ENCODE results near the gene GYPC.
"Not testable (repeated sequence)": the region's sequence is repeated elsewhere in the genome, so short reads cannot be mapped to it uniquely, and the experiment has no call there.

Gene GYPC

DNA sequence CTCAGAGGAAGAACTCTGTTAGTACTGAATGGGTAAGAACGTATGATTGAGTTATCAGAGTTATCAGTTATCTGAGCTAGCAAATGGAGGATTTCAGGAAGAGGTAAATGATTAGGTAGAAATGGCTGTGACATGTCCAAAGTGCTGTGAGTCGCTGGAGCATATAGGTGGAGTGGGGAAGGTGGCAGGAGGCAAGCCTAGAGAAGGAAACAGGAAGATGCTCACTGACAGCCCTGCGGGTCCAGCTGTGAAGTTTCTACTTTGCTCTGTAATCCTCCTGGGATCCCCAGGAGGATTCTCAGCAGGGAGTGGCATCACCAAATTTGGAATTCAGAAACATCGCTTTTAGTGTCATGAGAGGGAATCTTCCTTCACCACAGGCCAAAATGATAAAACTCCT lies 52.0 kb downstream of the GYPC start:
- no peak overlapping the region for H3K27ac ChIP-seq
- H3K36me3 ChIP-seq (ENCODE audit: insufficient read depth) = no peaks in the 10 kb centered on the region
- no peak for TF ChIP-seq CTCF (conservative IDR thresholded peaks at IDR 0.05; ENCODE audit: low read depth, low read length)
- no peaks in the 10 kb centered on the region for H3K27me3 ChIP-seq (ENCODE audit: insufficient read depth, low read depth)
- H4K20me1 ChIP-seq (ENCODE audit: insufficient read depth) = no peaks in the 10 kb centered on the region
- no peak overlapping the region for H3K4me2 ChIP-seq
- no peak overlapping the region for H2AFZ ChIP-seq (ENCODE audit: low read depth)
- no peak overlapping the region for H3K4me3 ChIP-seq (IDR thresholded peaks at IDR 0.05; ENCODE audit: insufficient read depth, low read depth, low read length)
- no peaks in the 10 kb centered on the region for H3K79me2 ChIP-seq (ENCODE audit: insufficient read depth, low read depth)
- H3K4me1 ChIP-seq (ENCODE audit: low read depth, poor library complexity, severe bottlenecking) = no peaks in the 10 kb centered on the region
- H3K9ac ChIP-seq = no peak overlapping the region

DNA sequence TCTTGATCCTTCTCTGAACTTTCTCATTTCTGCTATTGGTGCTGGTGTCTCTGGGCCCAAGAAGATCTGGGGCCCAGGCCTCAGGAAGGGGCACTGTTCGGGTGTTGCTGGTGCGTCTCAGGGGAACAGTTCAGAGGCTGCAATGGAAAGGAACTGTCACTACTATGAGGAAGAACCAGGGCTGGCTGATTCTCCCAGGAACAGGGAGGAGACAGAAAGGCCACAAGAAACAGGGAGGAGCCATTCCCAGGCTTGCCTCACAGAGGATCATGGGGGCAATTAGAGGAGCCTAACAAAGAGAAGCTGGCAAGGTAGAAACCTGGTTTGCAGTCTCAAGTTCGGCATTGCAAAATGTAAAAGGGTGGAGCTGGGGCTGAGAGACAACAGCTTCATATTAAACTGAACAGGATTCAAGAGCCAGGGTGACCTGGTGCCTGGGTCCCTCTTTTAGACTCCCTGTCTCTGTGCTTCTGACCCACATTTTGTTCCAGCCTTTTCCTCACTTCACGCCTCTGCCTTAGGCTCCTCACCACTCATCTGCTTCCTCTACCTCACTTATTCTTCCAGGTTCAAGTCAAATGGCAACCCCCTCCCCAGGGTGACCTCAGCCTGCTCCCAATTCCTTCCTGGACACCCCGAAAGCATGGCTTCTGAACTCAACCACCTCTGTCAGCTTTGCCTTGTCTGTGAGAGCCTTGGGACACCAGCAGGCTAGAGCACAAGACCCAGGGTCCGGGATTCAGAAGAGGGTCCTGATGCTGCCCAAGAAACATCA lies 58.4 kb downstream of the GYPC start:
- no peak overlapping the region for H2AFZ ChIP-seq (ENCODE audit: low read depth)
- no peak overlapping the region for H3K4me3 ChIP-seq (IDR thresholded peaks at IDR 0.05; ENCODE audit: insufficient read depth, low read depth, low read length)
- H3K9ac ChIP-seq = no peak overlapping the region
- H4K20me1 ChIP-seq (ENCODE audit: insufficient read depth) = no peaks in the 10 kb centered on the region
- no peaks in the 10 kb centered on the region for H3K4me1 ChIP-seq (ENCODE audit: low read depth, poor library complexity, severe bottlenecking)
- H3K4me2 ChIP-seq = no peak overlapping the region
- H3K36me3 ChIP-seq (ENCODE audit: insufficient read depth) = no peaks in the 10 kb centered on the region
- no peaks in the 10 kb centered on the region for H3K27me3 ChIP-seq (ENCODE audit: insufficient read depth, low read depth)
- TF ChIP-seq CTCF (conservative IDR thresholded peaks at IDR 0.05; ENCODE audit: low read depth, low read length) = no peak
- H3K27ac ChIP-seq = no peak overlapping the region
- H3K79me2 ChIP-seq (ENCODE audit: insufficient read depth, low read depth) = no peaks in the 10 kb centered on the region

DNA sequence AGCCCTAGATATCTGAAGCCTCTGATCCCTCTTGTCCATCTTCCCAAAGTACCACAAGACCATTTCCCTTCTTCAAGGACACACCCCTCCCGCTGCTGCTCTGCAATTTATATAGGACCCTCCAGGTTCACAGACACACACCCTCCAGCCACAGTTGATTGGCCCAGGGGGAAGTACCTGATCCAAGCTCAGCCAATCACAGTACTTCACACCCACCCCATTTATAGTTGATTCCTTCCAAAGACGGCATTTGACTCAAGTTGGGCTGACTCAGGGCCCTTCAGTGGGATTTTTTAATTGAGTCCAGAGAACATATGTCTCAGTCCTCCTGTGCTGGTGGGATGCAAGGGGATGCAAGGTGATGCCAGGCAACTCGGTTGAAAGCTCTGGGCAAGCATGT lies 59.2 kb downstream of the GYPC start:
- Histone ChIP-seq H4K20me1 (ENCODE audit: insufficient read depth) (no peaks in the 10 kb centered on the region), H3K36me3 (ENCODE audit: insufficient read depth) (no peaks in the 10 kb centered on the region), H3K27ac (no peak overlapping the region), H2AFZ (ENCODE audit: low read depth) (no peak overlapping the region), H3K27me3 (ENCODE audit: insufficient read depth, low read depth) (no peaks in the 10 kb centered on the region), H3K79me2 (ENCODE audit: insufficient read depth, low read depth) (no peaks in the 10 kb centered on the region), H3K4me3 (IDR thresholded peaks at IDR 0.05; ENCODE audit: insufficient read depth, low read depth, low read length) (no peak overlapping the region), H3K4me1 (ENCODE audit: low read depth, poor library complexity, severe bottlenecking) (no peaks in the 10 kb centered on the region), H3K9ac (no peak overlapping the region), H3K4me2 (no peak overlapping the region)
- no peak for TF ChIP-seq CTCF (conservative IDR thresholded peaks at IDR 0.05; ENCODE audit: low read depth, low read length)

GRCh38 chr2:126715576-126716406 lies 59.8 kb downstream of the GYPC start:
- no peak overlapping the region for H3K4me2 ChIP-seq
- H3K36me3 ChIP-seq (ENCODE audit: insufficient read depth) = no peaks in the 10 kb centered on the region
- H3K27me3 ChIP-seq (ENCODE audit: insufficient read depth, low read depth) = no peaks in the 10 kb centered on the region
- TF ChIP-seq CTCF (conservative IDR thresholded peaks at IDR 0.05; ENCODE audit: low read depth, low read length) = no peak
- no peak overlapping the region for H2AFZ ChIP-seq (ENCODE audit: low read depth)
- H3K79me2 ChIP-seq (ENCODE audit: insufficient read depth, low read depth) = no peaks in the 10 kb centered on the region
- no peak overlapping the region for H3K9ac ChIP-seq
- H4K20me1 ChIP-seq (ENCODE audit: insufficient read depth) = no peaks in the 10 kb centered on the region
- no peaks in the 10 kb centered on the region for H3K4me1 ChIP-seq (ENCODE audit: low read depth, poor library complexity, severe bottlenecking)
- H3K27ac ChIP-seq = no peak overlapping the region
- no peak overlapping the region for H3K4me3 ChIP-seq (IDR thresholded peaks at IDR 0.05; ENCODE audit: insufficient read depth, low read depth, low read length)

GRCh38 chr2:126717277-126717676 lies 61.3 kb downstream of the GYPC start:
- not testable (repeated sequence) for H3K27me3 ChIP-seq (ENCODE audit: insufficient read depth, low read depth); H2AFZ ChIP-seq (ENCODE audit: low read depth); H3K9ac ChIP-seq; H3K4me1 ChIP-seq (ENCODE audit: low read depth, poor library complexity, severe bottlenecking); H3K4me3 ChIP-seq (IDR thresholded peaks at IDR 0.05; ENCODE audit: insufficient read depth, low read depth, low read length); H4K20me1 ChIP-seq (ENCODE audit: insufficient read depth); H3K27ac ChIP-seq; H3K79me2 ChIP-seq (ENCODE audit: insufficient read depth, low read depth); H3K4me2 ChIP-seq; H3K36me3 ChIP-seq (ENCODE audit: insufficient read depth)
